HCT116 (cell line): ENCODE results near the gene PACRG. TPM values are rescaled to one million over a fixed set of nuclear protein-coding genes. Genes with fewer than 3 reads are reported as not detected.

Experiments
- ATAC-seq: fragments of 200-7000 bp; cut with Tn5 transposase; 2 replicates; pipeline ENCODE4 v1.9.1; 2020; ENCODE audit warnings: mild to moderate bottlenecking, moderate library complexity
- BruUV-seq: library from RNA; stranded (reverse); fragments of 400-500 nt; replicated peaks from 2 replicates; lab custom pipeline; 2021; lab: Mats Ljungman, UMichigan
- CTCF ChIA-PET: fragments of 300-600 bp; sonication (Branson Sonifier 250); formaldehyde crosslinking; loops from one replicate; lab custom pipeline; 2021; ENCODE audit warnings: antibody characterized with exemption; lab: Charles Lee
- POLR2A ChIA-PET: fragments of 300-600, 350-600 bp; sonication (Branson Sonifier 250); formaldehyde crosslinking; loops from one replicate; lab custom pipeline; 2021; ENCODE audit warnings: antibody characterized with exemption; lab: Charles Lee
- RAD21 ChIA-PET, 2 experiments: fragments of 300-600 bp; sonication (Branson Sonifier 250); formaldehyde crosslinking; loops; one replicate each; lab custom pipeline; 2023; ENCODE audit warnings: low total read pairs in 2 of 2; ENCODE audit not compliant: uncharacterized antibody in 2 of 2, unreplicated experiment in 2 of 2, low non-redundant PET in 1 of 2; lab: Charles Lee
- DNase-seq: peaks from one replicate; pipeline ENCODE4 v3.0.0-alpha.2; 2010; ENCODE audit warnings: low read depth, low spot score
- H2AFZ ChIP-seq: fragments of 200-600 bp; shearing (Covaris generic), sonication (generic); 2 replicates; pipeline ENCODE4 v1.6.1; 2017; ENCODE audit warnings: low read depth, mixed run types, mixed read lengths, antibody characterized with exemption, low read length; ENCODE audit not compliant: poor library complexity, severe bottlenecking
- H3K27ac ChIP-seq: 2 replicates; pipeline ENCODE4 v1.5.1; 2012; ENCODE audit warnings: low read depth, low read length
- H3K27me3 ChIP-seq: fragments of 200-600 bp; sonication (generic); 2 replicates; pipeline ENCODE4 v1.6.1; 2016; ENCODE audit warnings: mixed run types, low read length, mixed read lengths; ENCODE audit not compliant: insufficient read depth
- H3K36me3 ChIP-seq, 2 experiments: fragments of 200-500 bp in 1 of 2; fragments of 200-600 bp in 1 of 2; sonication (Bioruptor generic) in 1 of 2; sonication (generic) in 1 of 2; 2 replicates each; pipeline versions ENCODE4 v1.5.1 to v1.6.1; 2014 to 2016; ENCODE audit warnings: low read length in 2 of 2, inconsistent platforms in 1 of 2, mixed read lengths in 1 of 2, mixed run types in 1 of 2; ENCODE audit not compliant: insufficient read depth in 2 of 2, control insufficient read depth in 1 of 2
- H3K4me1 ChIP-seq, 2 experiments: fragments of 200-600 bp in 1 of 2; sonication (generic) in 1 of 2; 2 replicates each; pipeline versions ENCODE4 v1.5.1 to v1.6.1; 2012 to 2017; ENCODE audit warnings: low read length in 2 of 2, inconsistent platforms in 1 of 2, mild to moderate bottlenecking in 1 of 2, mixed read lengths in 1 of 2, mixed run types in 1 of 2, moderate library complexity in 1 of 2; ENCODE audit not compliant: insufficient read depth in 2 of 2, control insufficient read depth in 1 of 2
- H3K4me2 ChIP-seq: fragments of 200-600 bp; sonication (generic); 2 replicates; pipeline ENCODE4 v1.6.1; 2017; ENCODE audit warnings: mixed run types, low read length, mixed read lengths
- H3K4me3 ChIP-seq, 2 experiments: fragments of 200-600 bp in 1 of 2; sonication (generic) in 1 of 2; replicated peaks in 1 of 2; 2 replicates each; pipeline ENCODE4 v1.5.1; 2011 to 2016; ENCODE audit warnings: low read length in 2 of 2, control low read depth in 1 of 2, low read depth in 1 of 2, mild to moderate bottlenecking in 1 of 2, mixed read lengths in 1 of 2, mixed run types in 1 of 2
- H3K79me2 ChIP-seq: fragments of 200-600 bp; sonication (generic); 2 replicates; pipeline ENCODE4 v1.6.1; 2017; ENCODE audit warnings: mild to moderate bottlenecking, mixed run types, low read length, moderate library complexity, mixed read lengths; ENCODE audit not compliant: insufficient read depth
- H3K9ac ChIP-seq: fragments of 200-600 bp; sonication (generic); 2 replicates; pipeline ENCODE4 v1.6.1; 2016; ENCODE audit warnings: low read length, mixed read lengths
- H3K9me2 ChIP-seq: fragments of 200-600 bp; sonication (generic), shearing (Covaris generic); 2 replicates; pipeline ENCODE4 v1.6.1; 2017; ENCODE audit warnings: mixed run types, mild to moderate bottlenecking, moderate library complexity; ENCODE audit not compliant: insufficient read depth
- H3K9me3 ChIP-seq, 2 experiments: fragments of 200-500 bp in 1 of 2; fragments of 200-600 bp in 1 of 2; sonication (Bioruptor generic) in 1 of 2; sonication (generic) in 1 of 2; 2 replicates each; pipeline ENCODE4 v1.6.1; 2014 to 2017; ENCODE audit warnings: low read length in 2 of 2, mixed read lengths in 2 of 2, inconsistent platforms in 1 of 2, low read depth in 1 of 2, mild to moderate bottlenecking in 1 of 2, mixed run types in 1 of 2, moderate library complexity in 1 of 2; ENCODE audit not compliant: control insufficient read depth in 1 of 2, insufficient read depth in 1 of 2
- H4K20me1 ChIP-seq: fragments of 200-600 bp; sonication (generic), shearing (Covaris generic); 2 replicates; pipeline ENCODE4 v1.6.1; 2017; ENCODE audit warnings: mixed run types, mild to moderate bottlenecking, moderate library complexity; ENCODE audit not compliant: insufficient read depth
- ATF3 ChIP-seq: IDR thresholded peaks from 2 replicates; pipeline ENCODE4 v1.6.1; 2012
- CBX3 ChIP-seq: IDR thresholded peaks from 2 replicates; pipeline ENCODE4 v1.6.1; 2012; ENCODE audit warnings: low read depth
- CEBPB ChIP-seq: IDR thresholded peaks from 2 replicates; pipeline ENCODE4 v1.6.1; 2012; ENCODE audit warnings: low read depth
- CTCF ChIP-seq, 3 experiments: fragments of 200-600 bp in 1 of 3; sonication (generic) in 1 of 3; IDR thresholded peaks in 2 of 3; conservative IDR thresholded peaks in 1 of 3; 2 replicates each; pipeline ENCODE4 v1.5.1; 2012 to 2017; ENCODE audit warnings: low read depth in 2 of 3, low read length in 2 of 3, antibody characterized with exemption in 1 of 3, borderline replicate concordance in 1 of 3, control low read depth in 1 of 3, mild to moderate bottlenecking in 1 of 3, mixed read lengths in 1 of 3, mixed run types in 1 of 3, moderate library complexity in 1 of 3; ENCODE audit not compliant: insufficient read depth in 1 of 3
- EGR1 ChIP-seq: IDR thresholded peaks from 2 replicates; pipeline ENCODE4 v1.6.1; 2012; ENCODE audit warnings: low read depth
- ELF1 ChIP-seq: IDR thresholded peaks from 2 replicates; pipeline ENCODE4 v1.6.1; 2012; ENCODE audit warnings: low read depth, borderline replicate concordance
- EZH2phosphoT487 ChIP-seq: fragments of 200-600 bp; IDR thresholded peaks from 2 replicates; pipeline ENCODE4 v1.6.1; 2018; ENCODE audit warnings: antibody characterized with exemption, borderline replicate concordance
- FOSL1 ChIP-seq: IDR thresholded peaks from 2 replicates; pipeline ENCODE4 v1.6.1; 2012; ENCODE audit warnings: low read depth
- JUND ChIP-seq: IDR thresholded peaks from 2 replicates; pipeline ENCODE4 v1.6.1; 2012
- MAX ChIP-seq: IDR thresholded peaks from 2 replicates; pipeline ENCODE4 v1.6.1; 2012
- POLR2A ChIP-seq: IDR thresholded peaks from 2 replicates; pipeline ENCODE4 v1.7.0; 2011; ENCODE audit warnings: borderline replicate concordance; ENCODE audit not compliant: insufficient read depth, insufficient read length; ENCODE audit errors: extremely low read depth
- POLR2AphosphoS5 ChIP-seq: IDR thresholded peaks from 2 replicates; pipeline ENCODE4 v1.6.1; 2011; ENCODE audit warnings: mild to moderate bottlenecking, low read depth, low read length, moderate library complexity
- SP1 ChIP-seq: IDR thresholded peaks from 2 replicates; pipeline ENCODE4 v1.6.1; 2012; ENCODE audit warnings: low read depth
- YY1 ChIP-seq: IDR thresholded peaks from 2 replicates; pipeline ENCODE4 v1.6.1; 2011; ENCODE audit warnings: low read length, low read depth, moderate library complexity, mild to moderate bottlenecking; ENCODE audit not compliant: insufficient replicate concordance; ENCODE audit errors: extremely low read depth
- ZBTB33 ChIP-seq: IDR thresholded peaks from 2 replicates; pipeline ENCODE4 v1.6.1; 2011; ENCODE audit warnings: mild to moderate bottlenecking, low read length, moderate library complexity; ENCODE audit not compliant: insufficient replicate concordance; ENCODE audit errors: extremely low read depth
- ZNF274 ChIP-seq: fragments of 200-500 bp; sonication (Bioruptor generic); IDR thresholded peaks from 2 replicates; pipeline ENCODE4 v1.6.1; 2014; ENCODE audit warnings: mild to moderate bottlenecking, low read depth, low read length, inconsistent platforms
- intact Hi-C: fragments of 100-400 bp; cut with micrococcal nuclease; formaldehyde crosslinking; loops from 2 replicates; pipeline ENCODE4 v1.10.0; 2022
- total RNA-seq: library from RNA; stranded (reverse); gene quantifications from one replicate; pipeline ENCODE4 v1.2.1, GENCODE V29; 2021; ENCODE audit not compliant: unreplicated experiment

The PACRG gene
- total RNA-seq, 1 experiment from 2014 or later, result 0.71 TPM

- Histone ChIP-seq H2AFZ (no peak overlapping the region), H3K9me2 (no peaks in the 10 kb centered on the region), H3K4me2 (no peak overlapping the region), H3K4me3 (no peak overlapping the region), H3K36me3 (no peaks in the 10 kb centered on the region), H3K27me3 (no peaks in the 10 kb centered on the region), H3K9me3 (no peaks in the 10 kb centered on the region), H3K4me1 (no peaks in the 10 kb centered on the region), H3K27ac (no peak overlapping the region), H3K79me2 (no peaks in the 10 kb centered on the region), H4K20me1 (no peaks in the 10 kb centered on the region), H3K9ac (no peak overlapping the region)
- DNase-seq, result no peak
- TF ChIP-seq JUND, result no peak
- no peak for TF ChIP-seq EGR1
- no peak for TF ChIP-seq SP1
- no peak for TF ChIP-seq YY1
- TF ChIP-seq MAX, result no peak
- TF ChIP-seq ELF1, result no peak
- TF ChIP-seq CBX3, result no peak
- TF ChIP-seq EZH2phosphoT487, result no peak
- no peak for TF ChIP-seq POLR2A
- TF ChIP-seq CTCF (IDR thresholded peaks at IDR 0.05 in 2 of 3, conservative IDR thresholded peaks at IDR 0.05 in 1 of 3; ENCODE audit: borderline replicate concordance in 1 of 3, insufficient read depth in 1 of 3, low read depth in 2 of 3, low read length in 2 of 3), result no peak
- TF ChIP-seq ZNF274, result no peak
- no peak for TF ChIP-seq CEBPB
- TF ChIP-seq POLR2AphosphoS5, result no peak
- TF ChIP-seq FOSL1, result no peak
- TF ChIP-seq ATF3, result no peak
- no peak for TF ChIP-seq ZBTB33
- intact Hi-C loops, result no loop called here
- BruUV-seq, result no TSS peak
- CTCF ChIA-PET, result no interaction called here
- ATAC-seq, result no peak
- RAD21 ChIA-PET, result no interaction called here
- POLR2A ChIA-PET, result no interaction called here
These were observed 512.0 kb downstream of the PACRG start for GRCh38 chr6:163239572-163240340.
